HEK293T (cell line): ENCODE measurements around the gene TTC39B.

Experiments
- ELF4 ChIP-seq: fragments of 450-650 bp; IDR thresholded peaks from 2 replicates; pipeline ENCODE4 v1.6.1; 2017; ENCODE audit warnings: antibody characterized with exemption
- FOXA1 ChIP-seq: fragments of 450-650 bp; IDR thresholded peaks from 2 replicates; pipeline ENCODE4 v1.6.1; 2016; ENCODE audit warnings: mild to moderate bottlenecking
- SP1 ChIP-seq: fragments of 450-650 bp; IDR thresholded peaks from 2 replicates; pipeline ENCODE4 v1.6.1; 2017
- TARDBP ChIP-seq: fragments of 450-650 bp; IDR thresholded peaks from 2 replicates; pipeline ENCODE4 v1.6.1; 2016
- ZNF384 ChIP-seq: fragments of 450-650 bp; IDR thresholded peaks from 2 replicates; pipeline ENCODE4 v1.6.1; 2016
- TF ChIP-seq, protein P1 (sequence below): fragments of 450-650 bp; IDR thresholded peaks from 2 replicates; pipeline ENCODE4 v1.6.1; 2016

DNA sequence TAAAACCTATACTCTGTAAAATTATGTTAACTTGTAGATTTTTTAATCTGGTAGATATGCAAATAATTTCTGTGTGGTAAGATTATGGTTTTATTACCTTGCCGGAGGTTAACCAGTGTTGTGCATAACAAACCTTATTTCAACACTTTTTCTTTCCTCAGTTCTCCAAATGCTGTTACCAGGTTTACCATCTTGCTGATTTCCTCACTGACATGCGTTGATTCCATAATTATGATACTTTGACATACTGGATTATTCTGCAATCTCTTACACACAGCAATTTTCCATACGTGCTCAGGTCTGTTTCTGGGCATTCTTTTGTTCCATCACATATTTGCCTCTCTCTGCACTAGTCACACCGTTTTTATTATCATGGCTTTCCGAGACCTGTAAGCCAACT lies 77.6 kb downstream of the TTC39B start:
- no peak for TF ChIP-seq FOXA1
- TF ChIP-seq, protein P1, sequence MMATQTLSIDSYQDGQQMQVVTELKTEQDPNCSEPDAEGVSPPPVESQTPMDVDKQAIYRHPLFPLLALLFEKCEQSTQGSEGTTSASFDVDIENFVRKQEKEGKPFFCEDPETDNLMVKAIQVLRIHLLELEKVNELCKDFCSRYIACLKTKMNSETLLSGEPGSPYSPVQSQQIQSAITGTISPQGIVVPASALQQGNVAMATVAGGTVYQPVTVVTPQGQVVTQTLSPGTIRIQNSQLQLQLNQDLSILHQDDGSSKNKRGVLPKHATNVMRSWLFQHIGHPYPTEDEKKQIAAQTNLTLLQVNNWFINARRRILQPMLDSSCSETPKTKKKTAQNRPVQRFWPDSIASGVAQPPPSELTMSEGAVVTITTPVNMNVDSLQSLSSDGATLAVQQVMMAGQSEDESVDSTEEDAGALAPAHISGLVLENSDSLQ = no peak
- no peak for TF ChIP-seq ELF4
- no peak for TF ChIP-seq ZNF384
- no peak for TF ChIP-seq SP1
- TF ChIP-seq TARDBP = no peak
